NT2/D1 (cell line): ENCODE measurements around the gene RETN.

ENCODE experiments used
- SUZ12 ChIP-seq: IDR thresholded peaks from 2 replicates; pipeline ENCODE4 v1.6.1; 2011; ENCODE audit not compliant: insufficient read length, insufficient read depth; ENCODE audit errors: extremely low read depth
- ZNF274 ChIP-seq: IDR thresholded peaks from 2 replicates; pipeline ENCODE4 v1.6.1; 2011; ENCODE audit warnings: mild to moderate bottlenecking, low read depth, low read length

GRCh38 chr19:7643031-7643415 lies 25.8 kb upstream of the RETN start:
- TF ChIP-seq ZNF274 (no peak), SUZ12 (no peak)
